OCI-LY7 (cell line): Measurements from ENCODE around the gene KIAA1671. TPM values are rescaled to one million over a fixed set of nuclear protein-coding genes. Genes with fewer than 3 reads are reported as not detected.
"Not testable (repeated sequence)": the region's sequence is repeated elsewhere in the genome, so short reads cannot be mapped to it uniquely, and the experiment has no call there.

Experiments used
- BruUV-seq: library from RNA; stranded (reverse); fragments of 400-500 nt; replicated peaks from 2 replicates; lab custom pipeline; 2021; lab: Mats Ljungman, UMichigan
- CTCF ChIA-PET: fragments of 300-600 bp; sonication (Branson Sonifier 250); formaldehyde crosslinking; loops from one replicate; lab custom pipeline; 2022; ENCODE audit warnings: antibody characterized with exemption; ENCODE audit not compliant: unreplicated experiment; lab: Charles Lee
- POLR2A ChIA-PET: fragments of 300-600 bp; sonication (Branson Sonifier 250); formaldehyde crosslinking; loops from one replicate; lab custom pipeline; 2022; ENCODE audit warnings: antibody characterized with exemption; lab: Charles Lee
- DNase-seq: peaks from one replicate; pipeline ENCODE4 v3.0.0-alpha.2; 2015; ENCODE audit warnings: low spot score
- H2AFZ ChIP-seq: fragments of 200-600 bp; sonication (generic), shearing (Covaris generic); 2 replicates; pipeline ENCODE4 v1.6.1; 2014; ENCODE audit warnings: mild to moderate bottlenecking, antibody characterized with exemption, low read length, moderate library complexity
- H3K27ac ChIP-seq: fragments of 200-600 bp; sonication (generic); 2 replicates; pipeline ENCODE4 v1.5.1; 2014; ENCODE audit warnings: mixed run types, low read depth, mild to moderate bottlenecking, moderate library complexity, low read length, inconsistent platforms; ENCODE audit not compliant: poor library complexity, severe bottlenecking
- H3K36me3 ChIP-seq: fragments of 200-600 bp; sonication (generic); 2 replicates; pipeline ENCODE4 v1.6.1; 2014; ENCODE audit warnings: mild to moderate bottlenecking, antibody characterized with exemption, low read length, moderate library complexity, mixed read lengths; ENCODE audit not compliant: insufficient read depth
- H3K4me1 ChIP-seq: fragments of 200-600 bp; sonication (generic); 2 replicates; pipeline ENCODE4 v1.5.1; 2014; ENCODE audit warnings: mild to moderate bottlenecking, low read length; ENCODE audit not compliant: insufficient read depth, poor library complexity, severe bottlenecking
- H3K4me2 ChIP-seq: fragments of 200-600 bp; sonication (generic); 2 replicates; pipeline ENCODE4 v1.6.1; 2014; ENCODE audit warnings: mild to moderate bottlenecking, low read length
- H3K4me3 ChIP-seq: fragments of 200-600 bp; sonication (generic); 2 replicates; pipeline ENCODE4 v1.5.1; 2014; ENCODE audit warnings: mild to moderate bottlenecking, low read depth, low read length; ENCODE audit not compliant: poor library complexity, severe bottlenecking
- H3K79me2 ChIP-seq: fragments of 200-600 bp; sonication (generic); 2 replicates; pipeline ENCODE4 v1.6.1; 2016; ENCODE audit warnings: low read depth, mild to moderate bottlenecking, low read length, moderate library complexity, mixed read lengths; ENCODE audit not compliant: insufficient read depth
- H3K9me2 ChIP-seq: fragments of 200-600 bp; sonication (generic); 2 replicates; pipeline ENCODE4 v1.6.1; 2016; ENCODE audit warnings: mild to moderate bottlenecking, low read length, mixed read lengths; ENCODE audit not compliant: insufficient read depth
- H3K9me3 ChIP-seq: fragments of 200-600 bp; sonication (generic); 2 replicates; pipeline ENCODE4 v1.6.1; 2014; ENCODE audit warnings: mild to moderate bottlenecking, mixed run types, low read length, mixed read lengths
- H4K20me1 ChIP-seq: fragments of 200-600 bp; sonication (generic); 2 replicates; pipeline ENCODE4 v1.6.1; 2014; ENCODE audit warnings: mild to moderate bottlenecking, antibody characterized with exemption, low read length, moderate library complexity, mixed read lengths; ENCODE audit not compliant: insufficient read depth
- CTCF ChIP-seq: fragments of 200-600 bp; sonication (generic); conservative IDR thresholded peaks from 2 replicates; pipeline ENCODE4 v1.5.1; 2014; ENCODE audit warnings: mild to moderate bottlenecking, antibody characterized with exemption, low read length, moderate library complexity, mixed read lengths
- EZH2phosphoT487 ChIP-seq: fragments of 200-600 bp; sonication (generic); IDR thresholded peaks from 2 replicates; pipeline ENCODE4 v1.6.1; 2018; ENCODE audit warnings: low read depth, borderline replicate concordance, mild to moderate bottlenecking, mixed run types, antibody characterized with exemption, low read length, moderate library complexity, mixed read lengths
- intact Hi-C: fragments of 100-400 bp; cut with micrococcal nuclease; formaldehyde crosslinking; loops from one replicate; pipeline ENCODE4 v1.10.0; 2022; ENCODE audit not compliant: unreplicated experiment
- small RNA-seq: library from RNA; depleted of rRNA; stranded (forward); fragments of <200 nt; gene quantifications from one replicate; pipeline ENCODE3, GENCODE V24; 2014
- total RNA-seq, 2 experiments: library from RNA; depleted of rRNA in 1 of 2; stranded (reverse); fragments of >200 nt in 1 of 2; shearing (Covaris generic) in 1 of 2; gene quantifications; 2 replicates each; pipeline ENCODE4 v1.2.3, GENCODE V29; 2014 to 2022

KIAA1671 gene
- total RNA-seq, 2 experiments from 2014 or later = not detected

GRCh38 chr22:25237503-25237902 lies 285.0 kb downstream of the KIAA1671 start:
- Histone ChIP-seq H3K4me3 (no peak overlapping the region), H3K9me2 (no peaks in the 10 kb centered on the region), H3K27ac (no peak overlapping the region), H2AFZ (no peak overlapping the region), H3K9me3 (no peaks in the 10 kb centered on the region), H4K20me1 (no peaks in the 10 kb centered on the region), H3K4me2 (no peak overlapping the region), H3K36me3 (no peaks in the 10 kb centered on the region), H3K4me1 (no peaks in the 10 kb centered on the region), H3K79me2 (no peaks in the 10 kb centered on the region)
- intact Hi-C loops = no loop called here
- ChIA-PET CTCF (no interaction called here), POLR2A (no interaction called here)
- no peak for DNase-seq
- no TSS peak for BruUV-seq
- TF ChIP-seq CTCF (no peak), EZH2phosphoT487 (no peak)

GRCh38 chr22:25238058-25238457 lies 285.5 kb downstream of the KIAA1671 start:
- H3K4me2 ChIP-seq, H3K9me3 ChIP-seq, POLR2A ChIA-PET, H3K9me2 ChIP-seq, H4K20me1 ChIP-seq, H3K36me3 ChIP-seq, H3K79me2 ChIP-seq, H3K4me3 ChIP-seq, H2AFZ ChIP-seq, intact Hi-C loops, H3K27ac ChIP-seq, CTCF ChIA-PET, BruUV-seq, DNase-seq, H3K4me1 ChIP-seq: not testable (repeated sequence)

Small RNAs within 50 kb of the gene (small RNA-seq; reads per million reads assigned to genes)
- gene Z99916.2 = not detected

Other genes starting within 250 kb of the KIAA1671 start
- gene PIWIL3, start 178.0 kb upstream of the KIAA1671 start, total RNA-seq (2014; rRNA removed; shearing (Covaris generic)) = not detected in 2 replicates
- not detected in 2 replicates for gene PIWIL3, start 178.0 kb upstream of the KIAA1671 start, total RNA-seq (2022)
- not detected in 2 replicates for gene SGSM1, start 146.5 kb upstream of the KIAA1671 start, total RNA-seq (2014; rRNA removed; shearing (Covaris generic))
- gene SGSM1, start 146.5 kb upstream of the KIAA1671 start, total RNA-seq (2022) = not detected in 2 replicates
- gene LHFPL7, start 6.0 kb upstream of the KIAA1671 start, total RNA-seq (2014; rRNA removed; shearing (Covaris generic)) = not detected in 2 replicates
- gene LHFPL7, start 6.0 kb upstream of the KIAA1671 start, total RNA-seq (2022) = not detected in 2 replicates
- not detected in 2 replicates for gene CRYBB3, start 247.1 kb downstream of the KIAA1671 start, total RNA-seq (2014; rRNA removed; shearing (Covaris generic))
- not detected in 2 replicates for gene CRYBB3, start 247.1 kb downstream of the KIAA1671 start, total RNA-seq (2022)